HL-60/S4 treated with phorbol 12-myristate 13-acetate at 8.2 ng/mL for 4 days and 3 days (cell line): ENCODE measurements around the gene A1BG.
"Not testable (repeated sequence)": the region's sequence is repeated elsewhere in the genome, so short reads cannot be mapped to it uniquely, and the experiment has no call there.

Experiments used
- in situ Hi-C: fragments of 300-500 bp; cut with MboI; formaldehyde crosslinking; loops from 2 replicates; pipeline ENCODE4 v1.15.0; 2022; ENCODE audit warnings: low sequenced_read_pairs

Gene A1BG

GRCh38 chr19:58361900-58362271 lies 8.6 kb upstream of the A1BG start:
- in situ Hi-C loops = no loop called here

GRCh38 chr19:58357481-58358145 lies 4.3 kb upstream of the A1BG start:
- in situ Hi-C loops = no loop called here

GRCh38 chr19:58356766-58357480 lies 3.6 kb upstream of the A1BG start:
- in situ Hi-C loops = no loop called here

DNA sequence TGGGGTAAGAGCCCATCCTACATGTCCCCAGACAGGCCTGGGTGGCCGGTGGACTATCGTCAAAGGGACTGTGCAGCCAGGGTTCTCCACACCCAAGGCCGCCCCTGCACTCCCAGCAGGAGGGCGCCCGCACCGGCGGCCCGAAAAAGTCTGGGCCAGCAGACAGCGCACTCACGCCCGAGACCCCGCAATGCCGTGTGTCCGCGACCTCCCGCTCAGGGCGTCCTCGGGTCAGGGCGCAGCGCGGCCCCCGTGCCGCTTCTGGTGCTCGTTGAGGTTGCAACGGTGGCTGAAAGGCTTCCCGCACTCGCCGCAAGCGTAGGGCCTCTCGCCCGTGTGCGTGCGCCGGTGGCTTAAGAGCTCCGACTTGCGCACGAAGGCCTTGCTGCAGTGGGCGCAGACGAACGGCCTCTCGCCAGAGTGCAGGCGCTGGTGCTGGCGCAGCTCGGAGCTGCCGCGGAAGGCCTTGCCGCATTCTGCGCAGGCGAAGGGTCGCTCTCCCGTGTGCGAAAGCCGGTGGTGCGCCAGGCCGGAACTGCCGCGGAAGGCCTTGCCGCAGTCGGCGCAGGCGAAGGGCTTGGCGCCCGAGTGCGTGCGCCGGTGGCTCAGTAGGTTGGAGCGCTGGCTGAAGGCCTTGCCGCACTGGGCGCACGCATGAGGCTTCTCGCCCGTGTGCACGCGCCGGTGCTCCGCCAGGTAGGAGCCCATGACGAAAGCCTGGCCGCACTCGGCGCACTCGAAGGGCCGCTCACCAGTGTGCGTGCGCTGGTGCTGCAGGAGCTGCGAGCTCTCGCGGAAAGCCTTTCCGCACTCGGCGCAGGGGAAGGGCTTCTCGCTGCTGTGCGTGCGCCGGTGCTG lies 2.8 kb upstream of the A1BG start:
- in situ Hi-C loops = no loop called here

DNA sequence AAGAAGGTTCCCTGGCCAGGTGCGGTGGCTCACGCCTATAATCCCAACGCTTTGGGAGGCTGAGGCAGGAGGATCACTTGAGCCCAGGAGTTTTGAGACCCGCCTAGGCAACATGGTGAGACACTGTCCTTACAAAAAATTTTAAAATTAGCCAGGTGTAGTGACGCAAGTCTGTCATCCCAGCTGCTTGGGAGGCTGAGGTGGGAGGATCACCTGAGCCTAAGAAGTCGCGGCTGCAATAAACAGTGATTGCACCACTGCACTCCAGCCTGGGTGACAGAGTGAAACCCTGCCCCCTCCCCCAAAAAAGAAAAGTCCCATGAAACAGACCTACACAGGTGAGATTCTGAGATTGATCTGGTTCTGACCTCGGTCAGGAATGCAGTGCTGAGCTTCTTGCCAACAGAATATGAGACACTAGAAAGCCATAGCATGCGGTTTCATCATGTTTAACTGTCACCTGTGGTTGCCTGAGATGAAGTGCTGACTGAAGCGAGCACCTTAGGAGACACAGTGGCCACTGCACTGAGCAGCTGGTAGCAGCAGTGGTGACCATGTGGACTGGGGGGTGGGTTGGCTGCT lies 2.0 kb upstream of the A1BG start:
- in situ Hi-C loops = no loop called here

DNA sequence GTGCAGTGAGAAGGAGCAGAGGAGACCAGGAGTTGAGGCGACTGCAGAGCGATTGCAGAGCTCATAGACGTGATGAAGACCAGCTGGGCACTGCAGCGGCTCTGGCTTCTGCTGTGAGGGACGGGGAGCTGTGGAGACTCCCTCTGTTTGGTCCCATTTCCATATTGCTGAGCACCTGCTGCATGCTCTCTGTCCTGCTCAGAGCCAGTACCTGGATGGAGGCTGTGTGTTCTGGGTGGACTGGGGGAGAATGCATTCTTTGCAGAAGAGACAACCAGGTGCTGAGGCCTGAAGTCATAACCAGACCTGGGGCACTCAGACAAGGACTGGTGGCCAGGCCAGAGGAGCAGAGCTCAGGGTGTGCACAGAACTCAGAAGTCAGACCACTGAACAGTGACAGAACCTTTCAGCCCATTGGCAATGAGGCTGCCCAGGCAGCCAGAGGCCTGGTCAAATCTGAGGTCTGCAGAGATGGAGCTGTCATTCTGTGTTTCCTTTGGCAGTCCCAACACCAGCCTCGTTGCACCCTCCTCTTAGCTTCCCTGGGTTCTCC lies 1.3 kb upstream of the A1BG start:
- in situ Hi-C loops = no loop called here

- in situ Hi-C loops = no loop called here
Observed at GRCh38 chr19:58353717-58354477, 605 bp upstream of the A1BG start.

- in situ Hi-C loops = no loop called here
Observed at GRCh38 chr19:58351990-58352755, 1.1 kb downstream of the A1BG start.

DNA sequence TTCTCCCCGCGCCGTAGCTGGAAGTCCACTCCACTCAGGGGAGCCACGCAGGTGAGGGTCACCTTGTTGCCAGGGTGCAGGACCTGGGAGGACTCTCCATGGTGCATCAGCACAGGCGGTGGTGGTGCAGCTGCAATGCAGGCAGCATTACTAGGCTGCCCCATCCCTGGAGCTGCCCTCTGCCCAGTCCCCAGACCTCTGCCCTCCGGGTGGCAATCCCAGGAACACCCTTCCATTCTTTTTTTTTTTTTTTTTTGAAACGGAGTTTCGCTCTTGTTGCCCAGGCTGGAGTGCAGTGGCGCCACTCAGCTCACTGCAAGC lies 1.8 kb downstream of the A1BG start:
- in situ Hi-C loops = no loop called here

- in situ Hi-C loops = no loop called here
Observed at GRCh38 chr19:58350871-58351557, 2.3 kb downstream of the A1BG start.

DNA sequence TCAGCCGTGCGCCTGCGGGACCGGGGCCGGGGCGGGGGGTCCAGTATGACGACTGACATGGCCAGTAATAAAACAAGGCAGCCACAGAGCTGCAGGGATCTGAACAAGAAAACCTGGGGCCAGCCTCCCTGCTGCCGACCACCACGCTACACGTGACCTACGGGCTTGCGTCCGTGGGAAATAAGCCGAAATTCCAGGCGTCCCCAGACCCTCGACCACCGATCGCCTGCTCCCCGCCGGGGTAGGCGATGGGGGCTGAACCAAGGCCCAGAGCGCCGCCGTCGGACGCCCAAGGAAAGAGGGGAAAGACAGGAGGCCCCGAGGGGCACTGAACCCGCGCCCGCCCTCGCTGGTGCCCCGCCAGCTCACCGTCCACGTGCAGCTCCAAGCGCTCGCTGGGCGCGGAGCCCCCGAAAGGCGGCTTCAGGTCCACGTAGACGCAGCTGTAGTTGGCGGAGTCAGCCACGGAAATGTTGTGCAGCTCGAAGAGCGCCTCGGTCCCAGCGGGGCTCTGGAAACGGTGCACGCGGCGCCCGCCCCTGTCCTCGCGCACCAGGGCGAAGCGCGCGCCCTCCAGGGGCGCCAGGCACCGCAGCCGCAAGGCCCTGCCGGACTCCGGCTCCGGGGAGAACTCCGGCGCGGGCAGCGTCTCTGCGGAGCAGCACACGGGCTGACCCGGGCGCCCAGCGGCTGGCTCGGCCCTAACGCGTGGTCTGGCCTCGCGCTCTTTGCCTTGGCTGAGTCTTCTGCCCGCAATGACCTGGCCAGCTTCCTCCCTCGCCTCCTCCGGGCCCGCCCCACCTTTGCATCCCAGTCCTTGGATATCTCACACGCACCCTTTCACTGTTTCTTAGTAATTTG lies 3.1 kb downstream of the A1BG start:
- in situ Hi-C loops = no loop called here

- in situ Hi-C loops = no loop called here
Observed at GRCh38 chr19:58349590-58349989, 3.7 kb downstream of the A1BG start.

- in situ Hi-C loops = not testable (repeated sequence)
Observed at GRCh38 chr19:58348080-58348479, 5.2 kb downstream of the A1BG start.

DNA sequence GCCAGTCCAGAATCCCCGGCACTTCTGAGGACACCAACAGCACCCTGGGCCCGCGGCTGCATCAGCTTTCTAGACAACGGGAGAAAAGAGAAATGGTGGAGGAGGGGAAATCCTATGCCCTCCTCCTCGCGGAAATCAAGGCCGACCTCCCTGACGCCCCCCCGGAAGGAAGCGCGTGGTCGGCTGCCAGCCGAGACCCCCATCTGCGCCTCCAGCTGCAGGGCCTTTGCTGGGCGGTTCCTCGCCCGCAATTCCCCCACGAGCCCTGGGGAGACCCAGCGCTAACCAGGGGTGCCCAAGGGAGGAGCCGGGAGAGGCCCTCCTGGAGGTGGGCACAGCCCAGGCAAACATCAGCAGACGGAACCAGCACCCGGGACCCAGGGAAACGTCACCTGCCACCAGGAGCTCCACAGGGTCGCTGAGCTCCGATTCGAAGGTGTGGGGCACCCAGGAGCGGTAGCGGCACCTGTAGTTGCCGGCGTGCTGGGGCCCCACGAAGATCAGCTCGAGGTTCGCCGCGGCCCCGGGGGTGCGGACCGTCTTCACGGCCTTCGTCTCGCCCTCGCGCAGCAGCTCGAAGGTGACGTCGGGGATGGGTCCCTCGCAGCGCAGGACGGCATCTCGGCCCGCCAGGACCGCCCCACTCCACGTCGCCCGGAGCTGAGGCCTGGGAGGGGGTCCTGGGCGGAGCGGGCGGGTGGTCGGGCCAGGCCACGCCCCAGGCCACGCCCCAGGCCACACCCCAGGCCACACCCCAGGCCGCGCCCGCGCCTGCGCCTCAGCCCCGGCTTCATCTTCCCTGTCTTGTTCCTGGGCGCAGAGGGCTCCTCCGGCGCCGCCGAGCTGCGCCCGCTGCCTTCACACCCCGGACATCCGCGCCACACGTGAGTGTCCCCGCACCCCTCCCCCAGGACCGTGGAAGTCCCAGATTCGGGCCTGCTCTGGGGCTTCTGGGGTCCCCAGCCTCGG lies 6.0 kb downstream of the A1BG start:
- in situ Hi-C loops = no loop called here

GRCh38 chr19:58345558-58345957 lies 7.7 kb downstream of the A1BG start:
- in situ Hi-C loops = no loop called here

DNA sequence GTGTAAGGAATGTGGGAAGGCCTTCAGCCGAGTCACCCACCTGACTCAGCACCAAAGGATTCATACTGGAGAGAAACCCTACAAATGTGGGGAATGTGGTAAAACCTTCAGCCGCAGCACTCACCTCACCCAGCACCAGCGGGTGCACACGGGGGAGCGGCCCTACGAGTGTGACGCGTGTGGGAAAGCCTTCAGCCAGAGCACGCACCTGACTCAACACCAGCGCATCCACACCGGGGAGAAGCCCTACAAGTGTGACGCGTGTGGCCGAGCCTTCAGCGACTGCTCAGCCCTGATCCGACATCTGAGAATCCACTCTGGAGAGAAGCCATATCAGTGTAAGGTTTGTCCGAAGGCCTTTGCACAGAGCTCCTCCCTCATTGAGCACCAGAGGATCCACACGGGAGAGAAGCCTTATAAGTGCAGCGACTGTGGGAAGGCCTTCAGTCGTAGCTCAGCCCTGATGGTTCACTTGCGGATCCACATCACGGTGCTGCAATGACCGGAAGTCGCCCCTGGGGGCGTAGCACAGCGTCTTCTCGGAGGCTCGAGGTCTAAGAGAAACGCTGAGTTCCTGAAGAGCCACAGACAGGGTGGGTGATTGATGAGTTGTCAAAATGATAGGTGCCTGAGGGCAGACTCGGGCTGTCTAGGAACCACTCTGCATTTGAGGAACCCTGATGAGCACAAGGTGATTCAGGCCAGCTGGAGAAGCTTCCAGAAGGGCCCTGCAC lies 14.3 kb downstream of the A1BG start:
- in situ Hi-C loops = no loop called here

GRCh38 chr19:58338336-58338735 lies 15.0 kb downstream of the A1BG start:
- in situ Hi-C loops = no loop called here
